Neuronal stem cell (in vitro differentiated cells): Measurements from ENCODE around the gene PIK3R5.

ENCODE experiments used
- DNase-seq: peaks from one replicate; pipeline ENCODE4 v3.0.0-alpha.2; 2013; ENCODE audit warnings: low spot score
- H2AFZ ChIP-seq: one replicate; pipeline ENCODE4 v1.6.1; 2013; ENCODE audit warnings: mild to moderate bottlenecking, low read length, inconsistent platforms
- H2AK5ac ChIP-seq: 2 replicates; pipeline ENCODE4 v1.6.1; 2013; ENCODE audit warnings: low read depth, mild to moderate bottlenecking, inconsistent platforms, low read length, moderate library complexity, mixed read lengths
- H2BK120ac ChIP-seq: 2 replicates; pipeline ENCODE4 v1.6.1; 2013; ENCODE audit warnings: low read depth, mild to moderate bottlenecking, inconsistent platforms, low read length, moderate library complexity, mixed read lengths
- H2BK12ac ChIP-seq: one replicate; pipeline ENCODE4 v1.6.1; 2013; ENCODE audit warnings: low read length, inconsistent platforms
- H2BK15ac ChIP-seq: 2 replicates; pipeline ENCODE4 v1.6.1; 2013; ENCODE audit warnings: mild to moderate bottlenecking, low read length, inconsistent platforms, mixed read lengths
- H2BK5ac ChIP-seq: one replicate; pipeline ENCODE4 v1.6.1; 2013; ENCODE audit warnings: inconsistent platforms, mild to moderate bottlenecking, low read length, moderate library complexity
- H3K14ac ChIP-seq: one replicate; pipeline ENCODE4 v1.6.1; 2013; ENCODE audit warnings: low read length, inconsistent platforms
- H3K18ac ChIP-seq: 2 replicates; pipeline ENCODE4 v1.6.1; 2013; ENCODE audit warnings: low read length, inconsistent platforms
- H3K23ac ChIP-seq: 2 replicates; pipeline ENCODE4 v1.6.1; 2013; ENCODE audit warnings: low read depth, mild to moderate bottlenecking, mixed read lengths, low read length, inconsistent platforms; ENCODE audit not compliant: poor library complexity
- H3K27ac ChIP-seq: replicated peaks from 3 replicates; pipeline ENCODE4 v1.5.1; 2013; ENCODE audit warnings: low read length, inconsistent platforms
- H3K27me3 ChIP-seq, 3 experiments: 2 replicates each; pipeline ENCODE4 v1.6.1; 2013; ENCODE audit warnings: low read length in 3 of 3, mild to moderate bottlenecking in 2 of 3, inconsistent platforms in 1 of 3, low read depth in 1 of 3, mixed read lengths in 1 of 3, moderate library complexity in 1 of 3; ENCODE audit not compliant: control insufficient read depth in 3 of 3, insufficient read depth in 3 of 3
- H3K36me3 ChIP-seq, 2 donors: replicated peaks in 1 of 2; 2 replicates each; pipeline ENCODE4 v1.6.1; 2013; ENCODE audit warnings: low read length in 2 of 2; ENCODE audit not compliant: control insufficient read depth in 2 of 2, insufficient read depth in 2 of 2
- H3K4ac ChIP-seq: 2 replicates; pipeline ENCODE4 v1.6.1; 2013; ENCODE audit warnings: inconsistent platforms, mild to moderate bottlenecking, low read length, moderate library complexity
- H3K4me1 ChIP-seq, 2 donors: 1 replicate in 1 of 2; 2 replicates in 1 of 2; pipeline ENCODE4 v1.6.1; 2013; ENCODE audit warnings: low read length in 2 of 2, low read depth in 1 of 2; ENCODE audit not compliant: control insufficient read depth in 2 of 2, insufficient read depth in 1 of 2
- H3K4me2 ChIP-seq: one replicate; pipeline ENCODE4 v1.6.1; 2013; ENCODE audit warnings: mild to moderate bottlenecking, low read length, inconsistent platforms; ENCODE audit not compliant: insufficient read depth, poor library complexity, severe bottlenecking
- H3K4me3 ChIP-seq, 2 donors: 2 replicates each; pipeline ENCODE4 v1.5.1; 2013; ENCODE audit warnings: low read length in 2 of 2, mild to moderate bottlenecking in 2 of 2, inconsistent platforms in 1 of 2, moderate library complexity in 1 of 2
- H3K79me1 ChIP-seq: one replicate; pipeline ENCODE4 v1.6.1; 2013; ENCODE audit warnings: low read depth, mild to moderate bottlenecking, inconsistent platforms, low read length, moderate library complexity
- H3K9ac ChIP-seq: one replicate; pipeline ENCODE4 v1.6.1; 2013; ENCODE audit warnings: mild to moderate bottlenecking, low read depth, low read length, inconsistent platforms; ENCODE audit not compliant: poor library complexity
- H3K9me3 ChIP-seq, 2 donors: replicated peaks in 1 of 2; 2 replicates each; pipeline versions ENCODE3 to v1.6.1; 2013; ENCODE audit warnings: low read length in 2 of 2, mild to moderate bottlenecking in 2 of 2, inconsistent platforms in 1 of 2, low read depth in 1 of 2, mixed read lengths in 1 of 2, moderate library complexity in 1 of 2; ENCODE audit not compliant: control insufficient read depth in 2 of 2, insufficient read depth in 1 of 2
- H4K8ac ChIP-seq: one replicate; pipeline ENCODE4 v1.6.1; 2013; ENCODE audit warnings: low read depth, mild to moderate bottlenecking, inconsistent platforms, low read length, moderate library complexity
- H4K91ac ChIP-seq: one replicate; pipeline ENCODE4 v1.6.1; 2013; ENCODE audit warnings: low read length, low read depth, mild to moderate bottlenecking, inconsistent platforms; ENCODE audit not compliant: poor library complexity
- WGBS, 2 donors: extraction: QIAGEN DNeasy Blood & Tissue Kit; methylation state at CpG; one replicate each; pipeline ENCODE4 v1.1.7; 2013; ENCODE audit warnings: missing lambda C conversion rate in 2 of 2, mixed read lengths in 1 of 2; ENCODE audit not compliant: insufficient read length in 2 of 2, insufficient replicate concordance in 1 of 2; ENCODE audit errors: extremely low coverage in 2 of 2; 5-methylcytosine and 5-hydroxymethylcytosine counted together

PIK3R5 gene

GRCh38 chr17:8924595-8924994, 40.9 kb downstream of the PIK3R5 start:
- Histone ChIP-seq H3K23ac (no peak overlapping the region), H4K91ac (no peak overlapping the region), H3K27ac (no peak overlapping the region), H2BK15ac (no peak overlapping the region), H3K9ac (no peak overlapping the region), H4K8ac (no peak overlapping the region), H3K36me3 (no peaks in the 10 kb centered on the region), H3K79me1 (no peaks in the 10 kb centered on the region), H3K4me3 (no peak overlapping the region), H3K27me3 (no peaks in the 10 kb centered on the region), H2AFZ (no peak overlapping the region), H3K4me2 (no peak overlapping the region), H3K4me1 (no peaks in the 10 kb centered on the region), H2BK120ac (no peak overlapping the region), H2AK5ac (no peak overlapping the region), H3K9me3 (peaks cover 9 to 13% of the 10 kb centered on the region in 2 donors), H3K4ac (no peak overlapping the region), H3K18ac (no peak overlapping the region), H2BK5ac (no peak overlapping the region), H3K14ac (no peak overlapping the region), H2BK12ac (no peak overlapping the region)
- WGBS, 2 donors = no CpG with 5 or more reads among the region's 6 CpGs
- no peak for DNase-seq

- H3K9me3 ChIP-seq = peaks cover 9 to 12% of the 10 kb centered on the region in 2 donors
- H2BK15ac ChIP-seq = no peak overlapping the region
- H3K4ac ChIP-seq = no peak overlapping the region
- H3K4me2 ChIP-seq = no peak overlapping the region
- H2BK120ac ChIP-seq = no peak overlapping the region
- no CpG with 5 or more reads among the region's 1 CpG for WGBS, 2 donors
- no peak overlapping the region for H4K91ac ChIP-seq
- no peak for DNase-seq
- no peak overlapping the region for H3K9ac ChIP-seq
- H4K8ac ChIP-seq = no peak overlapping the region
- H2BK12ac ChIP-seq = no peak overlapping the region
- no peak overlapping the region for H3K18ac ChIP-seq
- H3K4me3 ChIP-seq = no peak overlapping the region
- H2BK5ac ChIP-seq = no peak overlapping the region
- H3K4me1 ChIP-seq = no peaks in the 10 kb centered on the region
- H2AK5ac ChIP-seq = no peak overlapping the region
- H3K79me1 ChIP-seq = no peaks in the 10 kb centered on the region
- no peak overlapping the region for H3K27ac ChIP-seq
- H2AFZ ChIP-seq = no peak overlapping the region
- no peak overlapping the region for H3K23ac ChIP-seq
- H3K14ac ChIP-seq = no peak overlapping the region
- H3K36me3 ChIP-seq = no peaks in the 10 kb centered on the region
- H3K27me3 ChIP-seq = no peaks in the 10 kb centered on the region
Measured at GRCh38 chr17:8923762-8924161, 41.7 kb downstream of the PIK3R5 start.

- Histone ChIP-seq H3K4me1 (no peaks in the 10 kb centered on the region), H2AFZ (no peak overlapping the region), H3K18ac (no peak overlapping the region), H2BK5ac (no peak overlapping the region), H3K4me3 (no peak overlapping the region), H2AK5ac (no peak overlapping the region), H3K27ac (no peak overlapping the region), H3K4me2 (no peak overlapping the region), H4K91ac (no peak overlapping the region), H3K27me3 (no peaks in the 10 kb centered on the region), H3K4ac (no peak overlapping the region), H3K79me1 (no peaks in the 10 kb centered on the region), H3K9ac (no peak overlapping the region), H2BK120ac (no peak overlapping the region), H2BK12ac (no peak overlapping the region), H4K8ac (no peak overlapping the region), H3K23ac (no peak overlapping the region), H3K9me3 (peaks cover 8 to 12% of the 10 kb centered on the region in 2 donors), H3K14ac (no peak overlapping the region), H2BK15ac (no peak overlapping the region), H3K36me3 (no peaks in the 10 kb centered on the region)
- no CpG with 5 or more reads among the region's 4 CpGs for WGBS, 2 donors
- DNase-seq = no peak
Measured at GRCh38 chr17:8922928-8923327, 42.6 kb downstream of the PIK3R5 start.

- Histone ChIP-seq H3K23ac (no peak overlapping the region), H2BK120ac (no peak overlapping the region), H3K27ac (no peak overlapping the region), H3K27me3 (no peaks in the 10 kb centered on the region), H3K4me1 (no peaks in the 10 kb centered on the region), H2AK5ac (no peak overlapping the region), H2AFZ (no peak overlapping the region), H3K79me1 (no peaks in the 10 kb centered on the region), H3K4me2 (no peak overlapping the region), H3K4ac (no peak overlapping the region), H3K18ac (no peak overlapping the region), H3K14ac (no peak overlapping the region), H4K91ac (no peak overlapping the region), H3K9ac (no peak overlapping the region), H3K36me3 (no peaks in the 10 kb centered on the region), H4K8ac (no peak overlapping the region), H2BK15ac (no peak overlapping the region), H3K4me3 (no peak overlapping the region), H3K9me3 (peaks cover 5 to 7% of the 10 kb centered on the region in 2 donors), H2BK12ac (no peak overlapping the region), H2BK5ac (no peak overlapping the region)
- no peak for DNase-seq
- WGBS, 2 donors = no CpG with 5 or more reads among the region's 6 CpGs
Measured at GRCh38 chr17:8922451-8922850, 43.1 kb downstream of the PIK3R5 start.
